K562 (cell line): ENCODE data around the gene EPX. TPM values are rescaled to one million over a fixed set of nuclear protein-coding genes. Genes with fewer than 3 reads are reported as not detected.

Source experiments
- ATAC-seq: fragments of 200-7000 bp; cut with Tn5 transposase; 3 replicates; pipeline ENCODE4 v1.9.1; 2020; ENCODE audit warnings: moderate library complexity
- BruUV-seq: library from RNA; stranded (reverse); fragments of 400-500 nt; replicated peaks from 2 replicates; lab custom pipeline; 2021; lab: Mats Ljungman, UMichigan
- CTCF ChIA-PET: fragments of 300-600 bp; formaldehyde crosslinking; extraction: SDS; loops from one replicate; lab custom pipeline; 2021; ENCODE audit warnings: low intra/inter-chr PET ratio; lab: Yijun Ruan, JAX
- POLR2A ChIA-PET: fragments of 300-600, 350-650 bp; sonication (Branson Sonifier 250); formaldehyde crosslinking; extraction: SDS; loops from one replicate; lab custom pipeline; 2021; ENCODE audit warnings: antibody characterized with exemption, inconsistent platforms; lab: Yijun Ruan, JAX
- DNase-seq, 4 experiments: peaks; one replicate each; pipeline versions ENCODE4 v3.0.0 to v3.0.0-alpha.2; 2011 to 2018; ENCODE audit warnings: low spot score in 3 of 4, mixed read lengths in 3 of 4; ENCODE audit errors: extremely low read depth in 1 of 4
- FAIRE-seq: peaks from 2 replicates; lab custom pipeline; 2011; peaks lifted over from hg19 to GRCh38; lab: Jason Lieb, UNC
- H2AFZ ChIP-seq: 2 replicates; pipeline ENCODE4 v1.6.0; 2011; ENCODE audit warnings: low read depth, low read length, control low read depth, inconsistent platforms
- H3K27ac ChIP-seq: fragments of 200-600 bp; 3 replicates; pipeline ENCODE4 v1.8.0; 2011; ENCODE audit warnings: low read depth, mild to moderate bottlenecking, control low read depth, inconsistent platforms, low read length, moderate library complexity, mixed read lengths; ENCODE audit errors: extremely low read depth
- H3K27me3 ChIP-seq, 2 experiments: fragments of 300-600 bp in 1 of 2; 2 replicates in 1 of 2; 3 replicates in 1 of 2; pipeline versions ENCODE4 v1.6.0 to v1.8.0; 2011; ENCODE audit warnings: inconsistent platforms in 2 of 2, low read length in 2 of 2, mild to moderate bottlenecking in 1 of 2, mixed read lengths in 1 of 2, moderate library complexity in 1 of 2; ENCODE audit not compliant: control insufficient read depth in 2 of 2, insufficient read depth in 2 of 2
- H3K36me3 ChIP-seq: fragments of 300-600 bp; 3 replicates; pipeline ENCODE4 v1.8.0; 2011; ENCODE audit warnings: mild to moderate bottlenecking, low read length, inconsistent platforms; ENCODE audit not compliant: control insufficient read depth, insufficient read depth
- H3K4me1 ChIP-seq, 2 experiments: fragments of 200-600 bp in 1 of 2; replicated peaks in 1 of 2; 2 replicates in 1 of 2; 3 replicates in 1 of 2; pipeline versions ENCODE4 v1.5.1 to v1.8.0; 2011; ENCODE audit warnings: inconsistent platforms in 2 of 2, low read length in 2 of 2, mild to moderate bottlenecking in 1 of 2, mixed read lengths in 1 of 2, moderate library complexity in 1 of 2; ENCODE audit not compliant: control insufficient read depth in 2 of 2, insufficient read depth in 2 of 2
- H3K4me2 ChIP-seq: 2 replicates; pipeline ENCODE4 v1.6.1; 2011; ENCODE audit warnings: low read length, control low read depth, inconsistent platforms, mixed read lengths; ENCODE audit not compliant: insufficient read depth
- H3K4me3 ChIP-seq: fragments of 200-600 bp; sonication (generic), shearing (Covaris generic); 2 replicates; pipeline ENCODE4 v1.5.1; 2016; ENCODE audit warnings: control low read depth, inconsistent platforms
- H3K79me2 ChIP-seq: fragments of 200-600 bp; 3 replicates; pipeline ENCODE4 v1.8.0; 2011; ENCODE audit warnings: low read length, inconsistent platforms; ENCODE audit not compliant: control insufficient read depth, insufficient read depth
- H3K9ac ChIP-seq, 2 experiments: 2 replicates each; pipeline versions ENCODE4 v1.6.0 to v1.6.1; 2011; ENCODE audit warnings: low read depth in 2 of 2, low read length in 2 of 2, control low read depth in 1 of 2, inconsistent platforms in 1 of 2, mild to moderate bottlenecking in 1 of 2, mixed read lengths in 1 of 2; ENCODE audit not compliant: insufficient read depth in 1 of 2
- H3K9me1 ChIP-seq: one replicate; pipeline ENCODE4 v1.6.0; 2011; ENCODE audit warnings: inconsistent platforms, mild to moderate bottlenecking, low read length, moderate library complexity; ENCODE audit not compliant: control insufficient read depth, insufficient read depth
- H3K9me3 ChIP-seq: replicated peaks from 2 replicates; pipeline ENCODE4 v1.5.1; 2011; ENCODE audit warnings: low read depth, low read length, inconsistent platforms; ENCODE audit not compliant: control insufficient read depth, insufficient read depth
- H4K20me1 ChIP-seq: replicated peaks from 2 replicates; pipeline ENCODE4 v1.6.1; 2011; ENCODE audit warnings: low read length, inconsistent platforms, mixed read lengths; ENCODE audit not compliant: control insufficient read depth, insufficient read depth
- BHLHE40 ChIP-seq: IDR thresholded peaks from 2 replicates; pipeline ENCODE4 v1.6.1; 2011; ENCODE audit warnings: low read length, improper control_type of control experiment
- EGR1 ChIP-seq: fragments of 450-650 bp; conservative IDR thresholded peaks from 2 replicates; pipeline ENCODE4 v1.6.1; 2017; ENCODE audit warnings: mild to moderate bottlenecking
- FOXJ2 ChIP-seq: fragments of 200-800 bp; sonication (Bioruptor generic); IDR thresholded peaks from 2 replicates; pipeline ENCODE4 v1.6.1; 2016; ENCODE audit warnings: missing genetic modification characterization, missing compliant biosample characterization
- WGBS: fragments of 100-300 bp; shearing (Covaris generic); methylation state at CpG from one replicate; pipeline ENCODE4 v1.1.6; 2016; ENCODE audit warnings: low coverage, mixed read lengths; ENCODE audit not compliant: insufficient coverage; ENCODE audit errors: missing lambda C conversion rate; 5-methylcytosine and 5-hydroxymethylcytosine counted together
- in situ Hi-C: fragments of 300-500 bp; cut with MboI; formaldehyde crosslinking; loops from 4 replicates; pipeline ENCODE4 v1.15.0; 2018; ENCODE audit warnings: inconsistent platforms, mixed read lengths
- intact Hi-C: fragments of 100-400 bp; cut with micrococcal nuclease; formaldehyde crosslinking; loops from 2 replicates; pipeline ENCODE4 v1.14.2; 2022
- polyA plus RNA-seq, 8 experiments: library from polyadenylated mRNA; depleted of rRNA in 4 of 8; stranded (reverse) in 5 of 8; unstranded in 3 of 8; fragments of >200 nt; fragmentation: Nextera tagmentation in 2 of 8; fragmentation: Illumina TruSeq in 1 of 8; extraction: Ambion mirVana in 2 of 8; extraction: Trizol in 1 of 8; gene quantifications; 2 replicates each; pipeline versions ENCODE4 v1.2.1 to v1.2.3, GENCODE V29; 2011 to 2014; ENCODE audit warnings: inconsistent platforms in 1 of 8, missing spikeins in 1 of 8
- total RNA-seq, 7 experiments: library from RNA; depleted of rRNA in 6 of 7; stranded (reverse); fragments of >200 nt in 6 of 7; fragmentation: Illumina TruSeq in 2 of 7; extraction: Trizol in 2 of 7; gene quantifications; 2 replicates each; pipeline versions ENCODE4 v1.2.1 to v1.2.3, GENCODE V29; 2011 to 2021; ENCODE audit warnings: low replicate concordance in 1 of 7
- TF ChIP-seq, protein P1 (sequence below): fragments of 450-650 bp; formaldehyde crosslinking; IDR thresholded peaks from 2 replicates; pipeline ENCODE4 v1.4.0; 2020; ENCODE audit warnings: mild to moderate bottlenecking, moderate library complexity

EPX gene
- total and polyA plus RNA-seq, 9 of the 15 experiments (the other 6 are each of a cell fraction or from before 2014, with no cell fraction given) = 0.07 to 0.33 (median 0.19) TPM; not detected in 3

DNA sequence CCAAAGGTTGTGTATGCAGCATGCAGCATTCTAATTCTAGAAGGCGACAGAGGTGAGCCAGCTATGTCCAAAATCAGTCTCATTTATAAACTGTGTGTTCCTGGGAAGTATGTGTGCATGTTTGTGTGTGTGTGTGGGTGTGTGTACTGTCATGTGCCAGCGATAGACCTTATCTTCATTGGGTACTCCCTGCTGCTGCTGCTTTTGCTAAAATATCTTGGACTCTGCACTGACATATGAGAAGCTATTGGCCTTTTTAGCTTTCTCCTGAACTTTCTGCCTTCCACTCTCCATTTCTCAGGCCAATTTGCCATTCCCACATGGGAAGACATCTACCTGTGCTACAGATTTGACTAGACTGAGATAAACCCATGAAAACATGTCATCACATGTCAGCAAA is 43.9 kb downstream of the EPX start:
- Histone ChIP-seq H3K27me3 (peaks cover 5 to 17% of the 10 kb centered on the region in 2 experiments; a peak in 4 of 5 replicates), H3K9ac (no peak overlapping the region), H3K79me2 (no peaks in the 10 kb centered on the region), H4K20me1 (no peaks in the 10 kb centered on the region), H3K9me3 (no peaks in the 10 kb centered on the region), H3K4me1 (peaks cover 0 to 14% of the 10 kb centered on the region in 2 experiments; a peak in 3 of 5 replicates), H3K36me3 (no peaks in the 10 kb centered on the region), H3K9me1 (no peaks in the 10 kb centered on the region), H3K27ac (no peak overlapping the region), H3K4me2 (no peak overlapping the region), H3K4me3 (no peak overlapping the region), H2AFZ (no peak overlapping the region)
- intact Hi-C loops (no loop called here), in situ Hi-C loops (no loop called here)
- no TSS peak for BruUV-seq
- TF ChIP-seq, protein P1, sequence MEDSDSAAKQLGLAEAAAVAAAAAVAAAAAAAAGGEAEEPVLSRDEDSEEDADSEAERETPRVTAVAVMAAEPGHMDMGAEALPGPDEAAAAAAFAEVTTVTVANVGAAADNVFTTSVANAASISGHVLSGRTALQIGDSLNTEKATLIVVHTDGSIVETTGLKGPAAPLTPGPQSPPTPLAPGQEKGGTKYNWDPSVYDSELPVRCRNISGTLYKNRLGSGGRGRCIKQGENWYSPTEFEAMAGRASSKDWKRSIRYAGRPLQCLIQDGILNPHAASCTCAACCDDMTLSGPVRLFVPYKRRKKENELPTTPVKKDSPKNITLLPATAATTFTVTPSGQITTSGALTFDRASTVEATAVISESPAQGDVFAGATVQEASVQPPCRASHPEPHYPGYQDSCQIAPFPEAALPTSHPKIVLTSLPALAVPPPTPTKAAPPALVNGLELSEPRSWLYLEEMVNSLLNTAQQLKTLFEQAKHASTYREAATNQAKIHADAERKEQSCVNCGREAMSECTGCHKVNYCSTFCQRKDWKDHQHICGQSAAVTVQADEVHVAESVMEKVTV (CRISPR knock-in tag) = no peak
- peak; percentile 35 for TF ChIP-seq EGR1
- TF ChIP-seq FOXJ2 (tag) = 0 out of 2 replicates have a peak, but pooled peaks have one; percentile 23
- peak; percentile 72 for TF ChIP-seq BHLHE40
- ChIA-PET CTCF (no interaction called here), POLR2A (interaction anchor here (0.6 to 1.7 kb wide), 7 partner anchors 8 to 674 kb away, joined by 3 to 6 read pairs (median 3); no protein-coding TSS in a partner anchor)
- DNase-seq (no peak), ATAC-seq (no peak), FAIRE-seq (no peak)
- 6% methylated on average over 2 of the region's 2 CpGs for WGBS
